ENCODE data around the gene PIGU. TPM values are rescaled to one million over a fixed set of nuclear protein-coding genes. Genes with fewer than 3 reads are reported as not detected.

Gene PIGU
- total and polyA plus RNA-seq, 2 donors (not counting 1 experiment from before 2014, with no cell fraction given), result 12.0 to 19.3 TPM

DNA sequence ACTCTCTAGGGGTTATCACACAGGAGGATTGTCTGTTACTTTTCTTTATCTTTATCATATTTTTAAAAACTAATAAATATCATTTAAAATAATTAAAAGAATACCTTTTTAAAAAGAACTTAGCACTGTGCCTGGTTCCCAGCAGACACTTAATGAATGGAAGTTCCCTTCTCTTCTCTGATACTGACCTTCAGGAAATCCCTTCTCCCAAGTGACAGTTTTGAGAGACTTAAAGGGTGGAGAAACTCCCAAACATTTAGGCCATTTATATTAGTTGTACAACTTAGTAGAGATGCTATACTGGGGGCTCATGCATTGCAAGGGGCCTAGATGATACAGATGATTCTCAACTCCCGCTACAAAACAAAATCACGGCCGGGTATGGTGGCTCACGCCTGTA is 99.8 kb downstream of the PIGU start:
- H3K9me3 ChIP-seq (ENCODE audit: control extremely low read depth in 1 of 3, control insufficient read depth in 2 of 3, insufficient read depth in 1 of 3, low read length in 2 of 3), result peaks cover 0 to 20% (median 12%) of the 10 kb centered on the region in 3 donors
- TF ChIP-seq, protein P1, sequence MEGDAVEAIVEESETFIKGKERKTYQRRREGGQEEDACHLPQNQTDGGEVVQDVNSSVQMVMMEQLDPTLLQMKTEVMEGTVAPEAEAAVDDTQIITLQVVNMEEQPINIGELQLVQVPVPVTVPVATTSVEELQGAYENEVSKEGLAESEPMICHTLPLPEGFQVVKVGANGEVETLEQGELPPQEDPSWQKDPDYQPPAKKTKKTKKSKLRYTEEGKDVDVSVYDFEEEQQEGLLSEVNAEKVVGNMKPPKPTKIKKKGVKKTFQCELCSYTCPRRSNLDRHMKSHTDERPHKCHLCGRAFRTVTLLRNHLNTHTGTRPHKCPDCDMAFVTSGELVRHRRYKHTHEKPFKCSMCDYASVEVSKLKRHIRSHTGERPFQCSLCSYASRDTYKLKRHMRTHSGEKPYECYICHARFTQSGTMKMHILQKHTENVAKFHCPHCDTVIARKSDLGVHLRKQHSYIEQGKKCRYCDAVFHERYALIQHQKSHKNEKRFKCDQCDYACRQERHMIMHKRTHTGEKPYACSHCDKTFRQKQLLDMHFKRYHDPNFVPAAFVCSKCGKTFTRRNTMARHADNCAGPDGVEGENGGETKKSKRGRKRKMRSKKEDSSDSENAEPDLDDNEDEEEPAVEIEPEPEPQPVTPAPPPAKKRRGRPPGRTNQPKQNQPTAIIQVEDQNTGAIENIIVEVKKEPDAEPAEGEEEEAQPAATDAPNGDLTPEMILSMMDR (IDR thresholded peaks at IDR 0.05), result no peak
- 100% methylated on average over 4 of the region's 4 CpGs for WGBS (ENCODE audit: insufficient coverage)
- ATAC-seq (ENCODE audit: low read depth), result no peak
- H3K27me3 ChIP-seq (replicated peaks in 1 of 4; ENCODE audit: control extremely low read depth in 1 of 4, control insufficient read depth in 3 of 4, insufficient read depth in 4 of 4, low read length in 3 of 4), result no peaks in the 10 kb centered on the region
- no peak overlapping the region for H3K4me3 Mint-ChIP-seq
- no peaks in the 10 kb centered on the region for H3K79me2 ChIP-seq (ENCODE audit: control insufficient read depth, insufficient read depth, low read length)
- no peaks in the 10 kb centered on the region for H4K20me1 ChIP-seq (ENCODE audit: control insufficient read depth, insufficient read depth, low read length, poor library complexity, severe bottlenecking)
- H3K4me1 ChIP-seq (ENCODE audit: control insufficient read depth in 2 of 2, insufficient read depth in 2 of 2, low read length in 2 of 2), result peaks cover 18 to 29% of the 10 kb centered on the region in 2 donors
- no peak overlapping the region for H2AFZ ChIP-seq (ENCODE audit: insufficient read depth, low read depth, low read length, poor library complexity, severe bottlenecking)
- H3K4me2 ChIP-seq (replicated peaks; ENCODE audit: low read depth, low read length, poor library complexity, severe bottlenecking), result no peak overlapping the region
- POLR2A ChIA-PET, result no interaction called here
- H3K9ac ChIP-seq (ENCODE audit: low read length), result no peak overlapping the region
- intact Hi-C loops (cut with micrococcal nuclease), result no loop called here
- DNase-seq, result no peak
- peaks cover 30% of the 10 kb centered on the region for H3K4me1 Mint-ChIP-seq
- H3K36me3 ChIP-seq (replicated peaks in 1 of 2; ENCODE audit: control extremely low read depth in 1 of 2, control insufficient read depth in 1 of 2, extremely low read depth in 1 of 2, insufficient read depth in 2 of 2, low read length in 1 of 2), result peaks cover 0 to 33% of the 10 kb centered on the region in 2 experiments
- no peaks in the 10 kb centered on the region for H3K27me3 Mint-ChIP-seq
- H3K9me3 Mint-ChIP-seq (ENCODE audit: insufficient read depth), result no peaks in the 10 kb centered on the region
- H3K27ac ChIP-seq (ENCODE audit: low read length in 2 of 2), result no peak overlapping the region
- CTCF ChIA-PET, result no interaction called here
- H3K4me3 ChIP-seq (ENCODE audit: control extremely low read depth in 1 of 5, extremely low read depth in 1 of 5, insufficient read depth in 1 of 5, low read depth in 2 of 5, low read length in 4 of 5), result no peak overlapping the region
- no peak overlapping the region for H3K27ac Mint-ChIP-seq

DNA sequence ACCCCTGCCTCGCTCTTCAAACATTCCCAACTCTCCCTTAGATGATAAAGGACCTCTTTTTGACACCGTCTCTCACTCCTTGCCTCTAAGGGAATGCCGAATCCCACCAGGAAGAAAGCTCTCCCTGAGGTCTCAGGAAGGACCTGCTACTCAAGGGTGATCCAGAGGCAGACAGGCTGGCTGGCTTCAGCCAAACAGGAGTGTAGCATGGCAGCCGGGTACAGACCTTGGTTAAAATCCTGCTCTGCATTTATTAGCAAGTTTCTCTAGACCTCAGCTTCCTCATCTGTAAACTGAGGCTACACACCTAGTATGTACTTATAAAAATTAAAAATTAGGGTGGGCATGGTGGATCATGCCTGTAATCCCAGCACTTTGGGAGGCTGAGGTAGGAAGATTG is 101.1 kb downstream of the PIGU start:
- H2AFZ ChIP-seq (ENCODE audit: insufficient read depth, low read depth, low read length, poor library complexity, severe bottlenecking), result no peak overlapping the region
- Mint-ChIP-seq H3K27me3 (no peaks in the 10 kb centered on the region), H3K4me1 (peaks cover 29% of the 10 kb centered on the region), H3K27ac (no peak overlapping the region), H3K4me3 (no peak overlapping the region), H3K9me3 (ENCODE audit: insufficient read depth) (no peaks in the 10 kb centered on the region)
- ATAC-seq (ENCODE audit: low read depth) (no peak), DNase-seq (no peak)
- peaks cover 0 to 8% (median 6%) of the 10 kb centered on the region in 3 donors for H3K9me3 ChIP-seq (ENCODE audit: control extremely low read depth in 1 of 3, control insufficient read depth in 2 of 3, insufficient read depth in 1 of 3, low read length in 2 of 3)
- H3K9ac ChIP-seq (ENCODE audit: low read length), result no peak overlapping the region
- no peak overlapping the region for H3K4me2 ChIP-seq (replicated peaks; ENCODE audit: low read depth, low read length, poor library complexity, severe bottlenecking)
- ChIA-PET CTCF (no interaction called here), POLR2A (no interaction called here)
- no peaks in the 10 kb centered on the region for H4K20me1 ChIP-seq (ENCODE audit: control insufficient read depth, insufficient read depth, low read length, poor library complexity, severe bottlenecking)
- 100% methylated on average over 4 of the region's 4 CpGs for WGBS (ENCODE audit: insufficient coverage)
- H3K27me3 ChIP-seq (replicated peaks in 1 of 4; ENCODE audit: control extremely low read depth in 1 of 4, control insufficient read depth in 3 of 4, insufficient read depth in 4 of 4, low read length in 3 of 4), result no peaks in the 10 kb centered on the region
- no peaks in the 10 kb centered on the region for H3K79me2 ChIP-seq (ENCODE audit: control insufficient read depth, insufficient read depth, low read length)
- H3K36me3 ChIP-seq (replicated peaks in 1 of 2; ENCODE audit: control extremely low read depth in 1 of 2, control insufficient read depth in 1 of 2, extremely low read depth in 1 of 2, insufficient read depth in 2 of 2, low read length in 1 of 2), result peaks cover 0 to 23% of the 10 kb centered on the region in 2 experiments
- no peak overlapping the region for H3K27ac ChIP-seq (ENCODE audit: low read length in 2 of 2)
- TF ChIP-seq EZH2 (IDR thresholded peaks at IDR 0.05; ENCODE audit: borderline replicate concordance, insufficient read depth, low read depth, low read length, poor library complexity, severe bottlenecking), result no peak
- TF ChIP-seq, protein P1 (IDR thresholded peaks at IDR 0.05), result no peak
- intact Hi-C loops (cut with micrococcal nuclease), result no loop called here
- H3K4me1 ChIP-seq (ENCODE audit: control insufficient read depth in 2 of 2, insufficient read depth in 2 of 2, low read length in 2 of 2), result peaks cover 22% of the 10 kb centered on the region in 2 donors
- no peak overlapping the region for H3K4me3 ChIP-seq (ENCODE audit: control extremely low read depth in 1 of 5, extremely low read depth in 1 of 5, insufficient read depth in 1 of 5, low read depth in 2 of 5, low read length in 4 of 5)
